Measurements from ENCODE around the gene SMAP2.
"Not testable (repeated sequence)": the region's sequence is repeated elsewhere in the genome, so short reads cannot be mapped to it uniquely, and the experiment has no call there.

SMAP2 gene

DNA sequence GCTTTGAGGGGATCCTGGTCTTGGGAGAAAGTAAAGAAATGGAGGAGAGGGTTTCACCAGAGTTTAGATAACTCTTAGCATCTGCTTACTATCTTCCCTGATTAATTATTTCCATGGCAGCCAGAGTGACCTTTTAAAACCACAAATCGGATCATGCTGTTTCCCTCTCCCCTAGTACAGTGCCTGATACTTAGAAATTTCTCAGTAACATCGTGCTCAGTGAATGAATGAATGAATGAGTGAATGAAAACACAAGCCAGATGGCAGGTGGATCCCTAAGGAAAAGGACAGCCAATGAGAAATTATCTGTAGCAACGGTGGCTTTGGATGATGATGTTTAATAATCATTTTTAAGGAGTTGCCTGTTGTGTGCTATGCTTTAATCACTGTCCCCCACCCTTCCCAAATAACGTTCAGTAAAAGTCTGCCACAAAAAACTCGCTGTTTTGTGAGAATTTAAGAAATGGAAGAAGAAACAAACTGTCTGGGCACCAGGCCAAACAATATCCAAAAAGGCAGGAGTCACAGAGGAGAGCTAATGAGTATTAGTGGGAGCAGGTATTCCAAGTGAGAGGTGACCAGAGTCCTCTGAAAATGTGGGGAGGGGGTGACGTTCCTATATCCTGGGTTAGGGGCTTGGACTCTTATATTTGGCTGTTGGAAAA lies 737 bp upstream of the SMAP2 start:
- peak; percentile 9 for DNase-seq

DNA sequence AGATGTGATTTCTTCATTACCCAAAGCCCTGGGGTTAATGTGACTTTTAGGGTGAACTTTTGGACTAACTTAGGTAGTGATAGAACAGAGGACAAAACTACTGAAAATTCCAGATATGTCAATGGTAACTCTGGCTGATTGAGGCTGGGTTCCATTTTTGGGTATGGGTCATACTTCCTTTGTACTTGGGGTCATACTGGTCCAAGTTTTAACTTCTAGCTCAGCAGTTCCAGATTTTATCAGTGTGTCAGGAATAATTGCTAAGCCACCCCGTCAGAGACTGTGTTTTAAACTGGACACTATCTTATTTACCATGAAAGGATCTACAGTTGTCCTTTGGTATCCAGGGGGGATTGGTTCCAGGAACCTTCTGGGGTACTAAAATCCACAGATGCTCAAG lies 4.0 kb downstream of the SMAP2 start:
- no peak for DNase-seq

DNA sequence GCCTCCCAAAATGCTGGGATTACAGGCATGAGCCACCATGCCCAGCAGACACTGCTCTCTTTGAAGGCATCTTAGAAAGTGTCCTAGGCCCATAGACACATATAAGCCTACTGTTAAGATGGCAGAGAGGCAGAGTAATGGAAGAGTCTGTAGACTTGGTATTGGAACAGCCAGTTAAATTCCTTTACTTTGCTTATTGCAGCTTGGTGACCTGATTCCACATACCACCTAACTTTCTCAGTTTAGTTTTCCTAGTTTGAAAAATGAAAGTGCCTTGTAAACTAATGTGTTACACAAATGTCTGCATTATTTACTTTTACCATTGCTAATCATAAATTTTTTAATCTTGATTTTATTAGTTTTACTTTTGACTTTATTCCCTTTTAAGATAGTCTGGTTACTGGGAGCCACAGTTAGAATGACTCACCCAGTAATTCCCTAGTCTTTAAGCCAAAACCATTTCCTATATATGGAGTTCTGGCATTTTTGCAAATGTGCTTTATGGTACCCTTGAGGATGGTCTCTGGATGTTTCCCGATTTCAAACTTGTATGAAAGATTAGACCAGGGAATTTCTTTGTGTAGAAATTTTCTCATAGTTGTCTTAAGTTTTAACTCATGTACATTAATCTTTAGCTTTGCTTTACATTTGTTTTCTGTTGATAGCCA lies 6.4 kb downstream of the SMAP2 start:
- DNase-seq: no peak

DNA sequence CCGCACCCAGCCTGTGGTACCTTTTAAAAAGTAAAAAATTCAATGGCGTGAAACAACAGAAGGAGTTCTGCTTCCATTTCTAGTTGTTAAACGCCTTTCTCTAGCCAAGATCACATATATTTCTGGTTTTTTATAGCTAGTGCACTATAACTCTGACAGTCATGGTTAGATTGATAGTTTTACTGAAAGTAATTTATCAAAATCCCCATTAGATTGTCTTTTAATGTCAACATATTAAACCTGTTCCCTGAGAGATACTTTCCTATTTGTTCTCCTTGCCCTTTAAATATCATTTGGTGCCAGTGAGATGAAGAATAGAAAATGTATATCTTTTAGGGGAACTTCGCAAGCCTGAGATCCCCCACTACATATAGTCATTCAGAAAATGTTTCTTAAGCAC lies 7.3 kb downstream of the SMAP2 start:
- DNase-seq: no peak

DNA sequence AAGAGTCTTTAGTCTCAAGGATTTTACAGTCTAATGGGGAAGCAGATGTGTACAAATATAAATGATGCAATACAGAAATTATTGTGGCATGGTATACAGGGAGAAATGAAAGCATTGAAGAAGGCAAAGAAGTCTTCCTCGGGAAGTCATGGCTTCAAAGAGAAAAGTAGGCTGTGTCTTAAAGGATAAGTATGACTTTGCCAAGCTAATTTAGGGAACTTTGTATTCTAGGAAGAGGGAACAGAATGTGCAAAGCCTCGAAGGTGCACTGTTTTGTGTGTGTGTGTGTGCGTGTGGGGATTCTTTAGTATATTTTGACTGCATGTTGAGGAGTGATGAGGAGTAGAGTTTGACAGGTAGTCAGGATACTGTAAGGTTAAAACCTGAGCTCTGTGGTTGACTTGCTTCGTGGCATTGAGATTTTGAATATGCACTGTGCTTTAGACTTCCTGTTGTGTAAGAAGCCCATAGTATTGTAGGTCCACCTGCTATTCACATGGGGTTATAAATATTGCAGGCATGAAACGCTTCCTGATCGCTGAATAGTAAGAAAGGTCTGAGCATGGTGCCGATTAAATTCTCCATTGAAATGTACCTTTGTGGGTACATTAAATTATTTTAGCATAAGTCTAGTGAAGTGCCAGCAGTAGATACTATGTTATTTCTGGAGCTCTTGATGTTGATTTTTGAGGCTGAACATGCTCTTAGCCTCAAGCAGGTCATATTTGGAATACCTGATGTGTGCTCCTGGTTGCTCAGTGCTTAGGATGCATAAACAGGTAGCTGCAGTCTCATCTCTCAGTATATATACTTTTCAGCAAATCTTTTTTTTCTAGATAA lies 8.0 kb downstream of the SMAP2 start:
- DNase-seq: no peak

DNA sequence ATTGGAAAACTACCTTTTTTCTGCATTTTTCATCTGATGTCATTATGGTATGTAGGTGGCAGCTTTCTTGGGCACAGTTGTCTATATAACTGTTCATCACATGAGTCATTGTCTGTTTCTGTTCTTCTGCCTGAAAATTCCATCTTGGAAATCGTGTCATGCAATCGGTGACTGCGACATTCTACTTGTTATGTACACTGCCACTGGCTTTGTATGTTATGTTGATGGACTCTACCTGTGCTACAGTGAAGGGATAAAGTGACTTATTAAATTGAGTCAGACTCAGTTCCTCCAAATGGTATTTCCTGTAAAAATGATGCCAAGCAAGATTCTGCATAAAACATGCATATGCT lies 8.6 kb downstream of the SMAP2 start:
- DNase-seq: no peak

DNA sequence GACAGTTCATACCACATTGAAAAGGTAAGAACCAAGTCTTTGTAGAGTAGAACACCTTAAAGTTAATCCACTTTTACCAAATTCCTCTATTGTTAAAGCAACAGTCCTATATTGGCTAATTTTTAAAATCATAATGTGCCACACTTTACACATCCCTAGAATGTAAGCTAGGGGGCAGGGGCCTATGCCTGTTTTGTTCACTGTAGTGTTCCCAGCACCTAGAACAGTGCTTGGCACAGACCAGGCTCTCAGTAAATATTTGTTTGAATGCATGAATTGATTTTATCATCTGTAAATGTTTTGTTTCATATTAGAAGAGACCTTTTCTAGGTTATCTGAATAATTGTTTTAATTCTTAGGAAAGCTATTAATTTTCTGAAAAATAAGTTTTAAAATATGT lies 9.1 kb downstream of the SMAP2 start:
- no peak for DNase-seq

DNA sequence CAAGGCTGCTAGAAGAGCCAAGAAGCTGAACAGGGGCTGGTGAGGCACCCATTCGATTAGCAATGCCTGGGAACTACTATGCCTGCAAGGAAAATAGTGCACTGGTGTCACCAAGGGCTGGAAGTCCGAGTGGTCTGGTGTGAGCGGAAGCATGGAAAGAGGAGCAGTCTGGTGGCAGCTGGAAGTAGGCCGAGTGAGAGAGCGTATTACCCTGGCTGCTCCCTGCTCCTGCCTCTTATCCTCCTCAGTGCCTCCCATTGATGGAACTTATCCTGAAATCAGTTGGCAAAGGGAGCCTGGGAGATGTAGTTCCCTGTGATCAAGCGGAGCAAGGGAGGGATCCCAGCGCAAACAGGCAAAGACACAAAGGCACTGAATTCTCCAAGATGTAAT lies 9.6 kb downstream of the SMAP2 start:
- no peak for DNase-seq

DNA sequence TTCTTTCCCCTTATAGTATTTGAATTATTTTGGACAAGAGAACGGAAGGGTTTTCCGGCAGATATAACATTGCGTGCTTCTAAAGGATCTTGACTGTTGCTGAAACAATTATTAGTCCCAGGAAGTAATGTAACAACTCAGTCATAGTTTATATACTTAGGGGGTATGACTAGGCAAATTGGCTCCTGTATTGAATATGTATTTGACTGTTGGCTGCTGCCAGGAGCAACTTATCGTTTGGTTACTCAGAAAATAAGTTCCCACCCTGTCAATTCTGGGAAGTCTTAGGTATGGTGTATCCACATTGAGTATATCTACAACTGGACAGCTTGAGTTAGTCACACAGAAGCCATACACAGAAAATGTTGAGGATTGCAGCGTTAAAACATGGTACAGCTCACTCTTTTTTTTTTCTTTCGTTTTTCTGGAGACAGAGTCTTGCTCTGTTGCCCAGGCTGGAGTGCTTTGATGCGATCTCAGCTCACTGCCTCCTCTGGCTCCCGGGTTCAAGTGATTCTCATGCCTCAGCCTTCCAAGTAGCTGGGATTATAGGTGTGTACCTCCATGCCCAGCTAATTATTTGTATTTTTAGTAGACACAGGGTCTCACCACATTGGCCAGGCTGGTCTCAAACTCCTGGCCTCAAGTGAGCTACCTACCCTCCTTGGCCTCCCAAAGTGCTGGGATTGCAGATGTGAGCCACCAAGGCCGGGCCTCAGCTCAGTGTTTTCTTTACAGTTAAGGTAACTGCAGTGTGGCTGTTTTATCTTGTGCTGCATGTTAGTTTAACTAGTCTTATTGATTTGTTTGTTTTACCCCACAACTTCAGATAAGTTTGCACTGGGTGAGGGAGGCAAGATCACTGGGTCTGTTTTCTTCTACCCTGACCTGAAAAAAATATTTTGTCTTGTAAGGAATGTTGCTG lies 10.2 kb downstream of the SMAP2 start:
- DNase-seq: no peak

DNA sequence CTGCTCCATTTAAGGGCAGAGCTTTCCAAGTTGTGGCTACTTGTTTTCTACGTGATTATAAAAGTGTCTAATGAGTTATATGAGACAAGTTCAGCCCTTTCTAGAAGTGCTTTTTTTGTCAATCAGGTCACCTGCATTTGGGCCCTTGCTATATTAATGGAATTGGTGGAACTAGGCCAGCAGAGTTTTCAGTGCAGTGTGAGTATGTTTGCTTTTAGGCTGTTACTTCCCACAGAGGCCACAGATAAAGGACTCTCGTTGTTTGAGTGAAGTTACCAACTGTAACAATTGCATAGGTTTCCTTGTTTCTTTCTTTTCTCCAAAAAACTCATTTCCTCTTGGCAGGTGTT lies 10.9 kb downstream of the SMAP2 start:
- peak; percentile 48 for DNase-seq

DNA sequence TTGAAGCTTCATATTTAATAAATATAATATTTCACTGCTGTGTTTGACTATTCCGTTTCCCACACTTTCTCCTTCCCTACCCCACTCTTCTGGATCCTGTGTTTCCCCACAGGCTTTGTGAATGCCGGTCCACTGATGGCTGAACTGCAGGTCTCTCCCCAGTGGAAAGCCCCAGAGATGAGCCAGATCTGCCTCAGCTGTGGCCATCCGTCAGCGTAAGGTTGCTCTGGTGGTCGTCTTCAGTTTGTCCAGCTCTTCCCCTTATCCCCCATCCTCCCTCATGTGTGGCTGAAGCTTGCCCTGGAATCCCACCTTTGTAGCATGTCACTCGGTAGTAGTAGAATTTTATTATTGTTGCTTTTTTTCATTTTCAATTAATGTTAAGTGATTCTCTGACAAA lies 11.4 kb downstream of the SMAP2 start:
- no peak for DNase-seq

DNA sequence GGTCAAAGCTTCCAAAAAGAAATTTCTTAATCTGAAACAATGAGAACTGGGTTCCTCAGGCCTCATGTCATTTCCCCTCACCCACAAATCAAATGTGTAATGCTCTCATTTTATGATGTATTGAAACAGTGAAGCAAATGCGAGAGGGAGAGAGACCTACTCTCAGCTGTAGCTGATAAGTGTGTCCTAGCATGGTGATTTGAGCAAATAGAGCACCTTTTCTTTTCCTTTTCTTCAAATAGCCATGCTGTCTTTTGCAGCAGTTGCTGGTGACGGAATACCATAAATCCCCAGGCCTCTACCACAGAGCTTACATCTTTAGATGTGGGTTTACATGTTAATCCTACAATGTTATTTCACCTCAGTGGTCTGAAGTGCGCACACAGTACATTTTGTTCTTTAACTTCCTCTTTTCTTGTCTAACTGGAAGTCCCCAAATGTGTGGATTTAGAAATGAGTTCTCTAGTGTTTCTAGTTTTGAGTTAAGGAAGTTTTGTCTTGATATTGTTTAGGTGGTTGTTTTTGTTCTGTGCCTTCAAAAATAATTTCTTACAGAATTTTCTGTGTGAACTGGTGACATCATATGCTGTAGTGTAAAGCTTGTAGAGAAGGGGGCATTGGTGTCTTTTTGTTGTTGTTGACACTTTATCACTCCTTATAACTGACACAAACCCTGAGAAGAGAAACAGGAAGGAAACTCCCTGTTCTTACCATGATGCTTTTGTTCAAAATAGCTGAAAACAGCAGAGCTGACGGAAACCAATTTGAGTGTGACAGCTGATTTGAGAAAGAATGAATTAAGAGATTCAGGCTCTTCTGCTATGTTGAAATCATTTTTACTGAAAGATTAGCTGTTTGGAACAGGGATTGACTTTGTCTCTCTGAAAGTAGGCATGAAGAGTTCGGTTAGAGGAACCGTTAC lies 12.2 kb downstream of the SMAP2 start:
- no peak for DNase-seq

DNA sequence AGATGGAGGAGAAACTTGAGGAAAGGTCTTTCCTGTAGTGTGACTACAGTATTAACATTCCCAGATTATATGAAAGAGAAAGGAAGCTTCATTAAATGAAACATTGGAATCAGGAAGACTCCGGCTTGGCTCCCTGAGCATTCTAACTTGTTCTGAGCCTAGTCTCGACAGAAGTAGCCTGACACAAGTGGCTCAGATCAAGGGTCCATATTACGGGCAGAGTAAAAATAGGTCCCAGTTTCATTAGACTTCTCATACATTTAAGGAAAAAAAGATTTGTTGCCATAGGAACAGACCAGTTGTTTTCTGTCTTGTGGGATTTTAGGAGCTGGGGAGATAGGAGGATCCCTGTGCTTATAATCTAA lies 12.8 kb downstream of the SMAP2 start:
- no peak for DNase-seq

DNA sequence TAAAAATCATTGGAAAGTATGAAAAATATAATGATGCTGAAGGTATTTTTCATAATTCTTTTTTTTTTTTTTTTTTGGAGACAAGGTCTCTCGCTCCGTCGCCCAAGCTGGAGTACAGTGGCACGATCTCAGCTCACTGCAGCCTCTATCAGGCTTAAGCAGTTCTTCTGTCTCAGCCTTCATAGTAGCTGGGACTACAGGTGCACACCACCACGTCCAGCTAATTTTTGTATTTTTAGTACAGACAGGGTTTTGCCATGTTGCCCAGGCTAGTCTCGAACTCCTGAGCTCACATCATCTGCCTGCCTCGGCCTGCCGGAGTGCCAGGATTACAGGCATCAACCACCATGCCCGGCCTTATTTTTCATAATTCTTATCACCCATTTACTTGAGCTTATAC lies 13.3 kb downstream of the SMAP2 start:
- DNase-seq: no peak

DNA sequence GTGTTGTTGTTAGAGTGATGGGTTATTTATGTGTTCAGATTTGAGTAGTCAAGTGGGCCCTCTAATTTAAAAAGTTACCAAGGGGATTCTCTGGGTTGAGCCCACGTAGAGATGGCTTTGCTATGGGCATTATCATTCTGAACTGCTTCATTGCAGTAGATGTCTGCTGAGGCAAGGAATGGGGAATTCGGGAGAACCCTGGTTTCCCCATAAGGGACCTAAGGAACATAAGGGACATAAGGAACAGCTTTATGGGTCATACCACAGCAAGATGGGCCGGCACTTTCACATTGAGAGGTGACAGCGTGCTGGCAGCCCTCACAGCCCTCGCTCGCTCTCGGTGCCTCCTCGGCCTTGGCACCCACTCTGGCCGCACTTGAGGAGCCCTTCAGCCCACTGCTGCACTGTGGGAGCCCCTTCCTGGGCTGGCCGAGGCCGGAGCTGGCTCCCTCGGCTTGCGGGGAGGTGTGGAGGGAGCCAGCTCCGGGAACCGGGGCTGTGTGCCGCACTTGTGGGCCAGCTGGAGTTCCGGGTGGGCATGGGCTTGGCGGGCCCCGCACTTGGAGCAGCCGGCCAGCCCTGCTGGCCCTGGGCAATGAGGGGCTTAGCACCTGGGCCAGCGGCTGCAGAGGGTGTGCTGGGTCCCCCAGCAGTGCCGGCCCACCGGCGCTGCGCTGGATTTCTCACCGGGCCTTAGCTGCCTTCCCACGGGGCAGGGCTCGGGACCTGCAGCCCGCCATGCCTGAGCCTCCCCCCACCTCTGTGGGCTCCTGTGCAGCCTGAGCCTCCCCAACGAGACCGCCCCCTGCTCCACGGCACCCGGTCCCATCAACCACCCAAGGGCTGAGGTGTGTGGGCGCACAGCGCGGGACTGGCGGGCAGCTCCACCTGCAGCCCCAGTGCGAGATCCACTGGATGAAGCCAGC lies 14.1 kb downstream of the SMAP2 start:
- DNase-seq: not testable (repeated sequence)

DNA sequence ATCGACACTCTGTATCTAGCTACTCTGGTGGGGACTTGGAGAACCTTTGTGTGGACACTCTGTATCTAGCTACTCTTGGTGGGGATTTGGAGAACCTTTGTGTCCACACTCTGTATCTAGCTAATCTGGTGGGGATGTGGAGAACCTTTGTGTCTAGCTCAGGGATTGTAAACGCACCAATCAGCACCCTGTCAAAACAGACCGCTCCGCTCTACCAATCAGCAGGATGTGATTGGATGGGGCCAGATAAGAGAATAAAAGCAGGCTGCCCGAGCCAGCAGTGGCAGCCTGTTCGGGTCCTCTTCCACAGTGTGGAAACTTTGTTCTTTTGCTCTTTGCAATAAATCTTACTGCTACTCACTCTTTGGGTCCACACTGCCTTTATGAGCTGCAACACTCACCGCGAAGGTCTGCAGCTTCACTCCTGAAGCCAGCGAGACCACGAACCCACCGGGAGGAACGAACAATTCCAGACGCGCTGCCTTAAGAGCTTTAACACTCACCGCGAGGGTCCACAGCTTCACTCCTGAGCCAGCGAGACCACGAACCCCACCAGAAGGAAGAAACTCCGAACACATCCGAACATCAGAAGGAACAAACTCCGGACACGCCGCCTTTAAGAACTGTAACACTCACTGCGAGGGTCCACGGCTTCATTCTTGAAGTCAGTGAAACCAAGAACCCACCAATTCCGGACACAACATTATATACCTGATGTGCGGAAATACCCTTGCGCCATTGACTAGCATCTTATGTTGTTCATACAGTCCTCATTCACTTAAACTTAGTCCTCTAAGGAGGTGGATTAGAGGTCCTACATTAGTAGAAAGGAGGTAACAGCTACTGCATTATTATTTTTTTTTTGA lies 15.2 kb downstream of the SMAP2 start:
- not testable (repeated sequence) for DNase-seq

DNA sequence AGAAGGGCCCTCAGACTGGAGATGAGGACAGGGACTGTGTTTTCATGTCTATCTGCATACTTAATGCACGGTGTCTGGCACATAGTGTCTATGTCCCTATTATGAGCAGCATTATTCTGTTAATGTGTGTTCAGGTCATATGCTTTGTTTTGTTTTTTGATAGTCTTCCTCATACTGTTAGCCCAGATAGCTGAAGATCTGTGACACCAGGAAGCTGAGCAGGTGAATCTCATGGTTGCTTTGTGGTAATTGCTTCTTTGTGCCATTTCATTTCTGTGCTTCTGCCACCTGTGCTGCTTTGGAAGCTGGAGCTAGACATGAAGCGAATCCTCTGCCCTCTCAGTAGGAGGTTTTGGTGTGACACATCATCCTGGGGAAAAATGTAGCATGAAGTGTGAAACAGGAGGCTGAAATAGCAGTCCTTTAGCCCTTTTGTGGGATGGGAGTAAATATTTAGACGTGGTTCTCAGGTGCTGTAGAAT lies 15.8 kb downstream of the SMAP2 start:
- DNase-seq: peak; percentile 63

DNA sequence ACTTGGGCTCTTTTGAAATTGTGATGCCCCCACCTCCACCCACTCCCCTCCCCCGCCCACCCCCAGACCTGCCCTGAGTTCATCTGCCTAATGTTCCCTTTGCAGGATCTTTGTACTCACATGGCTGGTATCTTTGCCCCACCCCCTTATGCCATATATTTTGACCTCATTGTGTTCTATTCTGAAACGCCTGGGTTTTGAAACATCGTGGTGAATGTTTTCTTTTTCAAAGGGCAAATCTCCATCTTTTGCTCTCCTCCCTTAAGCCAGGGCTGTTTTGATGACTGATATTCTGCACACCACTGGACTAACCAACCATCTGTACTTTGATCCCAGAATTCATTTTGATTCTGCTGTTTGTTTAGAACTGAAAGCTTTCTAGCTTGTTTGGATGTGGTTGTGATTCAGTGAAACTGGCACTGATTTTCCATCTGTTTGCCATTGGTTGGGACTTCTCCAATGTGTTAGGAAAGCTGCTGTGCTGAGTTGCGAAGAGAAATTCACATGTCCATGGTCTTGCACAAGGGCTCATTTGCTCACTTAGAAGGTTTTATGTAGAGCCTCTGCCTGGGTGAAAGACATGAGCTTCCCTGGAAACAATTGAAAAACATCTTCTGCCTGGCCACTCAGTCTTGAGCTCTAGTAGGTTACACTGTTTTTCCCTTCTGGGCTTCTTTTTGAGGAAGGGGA lies 16.5 kb downstream of the SMAP2 start:
- DNase-seq: peak; percentile 25

DNA sequence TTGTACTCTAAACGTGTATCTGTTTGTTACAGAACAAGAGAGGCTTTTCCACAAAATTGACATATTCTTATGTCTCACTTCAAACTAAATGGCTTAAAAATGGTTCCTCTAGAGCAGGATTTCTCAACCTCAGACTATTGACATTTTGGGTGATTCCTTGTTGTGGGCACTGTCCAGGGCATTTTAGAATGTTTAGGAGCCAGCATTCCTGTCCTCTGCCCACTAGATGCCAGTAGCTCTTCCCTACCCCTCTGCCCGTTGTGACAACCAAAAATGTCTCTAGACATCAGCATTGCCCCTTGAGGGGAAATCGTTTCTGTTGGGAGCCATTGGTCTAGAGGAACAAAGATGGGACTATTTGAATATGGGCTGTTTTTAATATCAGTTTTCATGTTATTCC lies 17.3 kb downstream of the SMAP2 start:
- DNase-seq: no peak

Data from NCI-H69 (cell line).